ENCODE data around the gene SCN7A. TPM values are rescaled to one million over a fixed set of nuclear protein-coding genes. Genes with fewer than 3 reads are reported as not detected.

Gene SCN7A
- total RNA-seq, 3 donors from 2014 or later = 1.6 to 76.2 (median 7.5) TPM

DNA sequence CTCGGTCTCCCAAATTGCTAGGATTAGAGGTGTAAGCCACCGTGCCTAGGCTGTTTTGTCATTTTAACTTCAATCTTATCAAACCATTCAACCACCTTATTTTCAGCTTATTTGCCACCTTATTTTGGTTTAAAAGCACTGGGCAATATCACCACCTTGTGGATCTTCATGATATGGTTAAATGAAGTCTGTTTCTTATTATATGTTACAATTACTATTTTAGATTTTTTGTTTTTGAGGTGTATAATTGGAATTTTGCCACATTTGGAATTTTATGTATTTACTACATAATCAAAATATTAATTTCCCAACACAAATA is 74.5 kb downstream of the SCN7A start:
- TF ChIP-seq, protein P1, sequence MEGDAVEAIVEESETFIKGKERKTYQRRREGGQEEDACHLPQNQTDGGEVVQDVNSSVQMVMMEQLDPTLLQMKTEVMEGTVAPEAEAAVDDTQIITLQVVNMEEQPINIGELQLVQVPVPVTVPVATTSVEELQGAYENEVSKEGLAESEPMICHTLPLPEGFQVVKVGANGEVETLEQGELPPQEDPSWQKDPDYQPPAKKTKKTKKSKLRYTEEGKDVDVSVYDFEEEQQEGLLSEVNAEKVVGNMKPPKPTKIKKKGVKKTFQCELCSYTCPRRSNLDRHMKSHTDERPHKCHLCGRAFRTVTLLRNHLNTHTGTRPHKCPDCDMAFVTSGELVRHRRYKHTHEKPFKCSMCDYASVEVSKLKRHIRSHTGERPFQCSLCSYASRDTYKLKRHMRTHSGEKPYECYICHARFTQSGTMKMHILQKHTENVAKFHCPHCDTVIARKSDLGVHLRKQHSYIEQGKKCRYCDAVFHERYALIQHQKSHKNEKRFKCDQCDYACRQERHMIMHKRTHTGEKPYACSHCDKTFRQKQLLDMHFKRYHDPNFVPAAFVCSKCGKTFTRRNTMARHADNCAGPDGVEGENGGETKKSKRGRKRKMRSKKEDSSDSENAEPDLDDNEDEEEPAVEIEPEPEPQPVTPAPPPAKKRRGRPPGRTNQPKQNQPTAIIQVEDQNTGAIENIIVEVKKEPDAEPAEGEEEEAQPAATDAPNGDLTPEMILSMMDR (IDR thresholded peaks at IDR 0.05) = no peak
- Histone ChIP-seq H3K9me3 (no peaks in the 10 kb centered on the region), H3K4me3 (no peak overlapping the region), H3K4me1 (ENCODE audit: low read depth) (no peaks in the 10 kb centered on the region), H3K36me3 (ENCODE audit: low read depth) (no peaks in the 10 kb centered on the region)
- intact Hi-C loops (cut with DNase I, micrococcal nuclease) = no loop called here
- ATAC-seq (no peak), DNase-seq (peak in 1 of 3 donors; percentile 5)

DNA sequence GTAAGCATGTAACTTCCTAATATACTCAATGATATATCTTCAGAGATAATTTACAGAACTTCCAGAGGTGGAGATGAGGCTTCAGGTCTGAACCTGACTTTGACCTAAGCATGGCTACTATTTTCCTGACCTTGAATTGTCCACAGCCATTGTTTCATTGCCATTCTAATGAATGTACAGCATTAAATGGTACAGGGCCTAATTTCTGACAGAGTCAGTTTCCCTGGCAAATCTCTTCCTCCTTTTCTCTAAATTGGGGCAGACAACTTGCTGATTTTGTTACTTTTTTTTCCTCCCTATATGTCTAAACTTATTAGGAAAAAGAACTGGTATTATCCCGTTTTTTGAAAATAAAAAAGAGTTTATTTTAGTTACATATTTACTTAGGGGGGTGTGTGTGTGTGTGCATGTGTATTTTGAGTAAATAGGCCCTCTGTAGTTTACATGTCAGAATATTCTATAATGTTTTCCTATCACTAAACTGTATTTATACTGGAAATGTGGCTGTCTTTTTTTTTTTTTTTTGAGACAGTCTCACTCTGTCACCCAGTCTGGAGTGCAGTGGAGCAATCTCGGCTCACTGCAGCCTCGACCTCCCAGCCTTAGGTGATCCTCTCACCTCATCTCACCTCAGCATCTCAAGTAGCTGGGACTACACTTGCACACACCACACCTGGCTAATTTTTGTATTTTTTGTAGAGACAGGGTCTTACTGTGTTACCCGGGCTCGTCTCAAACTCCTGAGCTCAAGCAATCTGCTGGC is 75.0 kb downstream of the SCN7A start:
- H3K9me3 ChIP-seq = no peaks in the 10 kb centered on the region
- H3K36me3 ChIP-seq (ENCODE audit: low read depth) = no peaks in the 10 kb centered on the region
- no peak for DNase-seq
- no peak for ATAC-seq
- intact Hi-C loops (cut with DNase I, micrococcal nuclease) = no loop called here
- H3K4me1 ChIP-seq (ENCODE audit: low read depth) = no peaks in the 10 kb centered on the region
- TF ChIP-seq, protein P1 (IDR thresholded peaks at IDR 0.05) = no peak
- no peak overlapping the region for H3K4me3 ChIP-seq

DNA sequence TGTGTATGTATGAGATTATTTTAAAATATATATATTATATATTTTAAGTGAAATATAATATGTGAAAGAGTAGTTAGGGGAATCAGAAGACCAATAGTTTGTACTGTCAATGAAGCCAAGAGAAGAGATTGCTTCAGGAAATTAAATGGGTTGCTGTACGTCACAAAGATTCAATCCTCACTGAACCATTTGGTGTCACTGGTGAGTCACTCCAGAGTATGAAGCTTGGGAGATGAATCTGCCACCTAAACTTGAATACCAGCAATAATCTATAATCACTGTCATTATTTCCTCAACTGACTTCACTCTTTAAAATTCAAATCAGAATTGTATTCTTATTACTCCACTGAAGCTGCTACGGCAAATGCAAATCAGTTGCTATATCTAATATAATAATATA is 76.4 kb downstream of the SCN7A start:
- TF ChIP-seq, protein P1 (IDR thresholded peaks at IDR 0.05) = no peak
- peak in 1 of 3 donors; percentile 7 for DNase-seq
- H3K4me1 ChIP-seq (ENCODE audit: low read depth) = no peaks in the 10 kb centered on the region
- intact Hi-C loops (cut with DNase I, micrococcal nuclease) = no loop called here
- H3K4me3 ChIP-seq = no peak overlapping the region
- ATAC-seq = no peak
- H3K36me3 ChIP-seq (ENCODE audit: low read depth) = no peaks in the 10 kb centered on the region
- H3K9me3 ChIP-seq = no peaks in the 10 kb centered on the region

DNA sequence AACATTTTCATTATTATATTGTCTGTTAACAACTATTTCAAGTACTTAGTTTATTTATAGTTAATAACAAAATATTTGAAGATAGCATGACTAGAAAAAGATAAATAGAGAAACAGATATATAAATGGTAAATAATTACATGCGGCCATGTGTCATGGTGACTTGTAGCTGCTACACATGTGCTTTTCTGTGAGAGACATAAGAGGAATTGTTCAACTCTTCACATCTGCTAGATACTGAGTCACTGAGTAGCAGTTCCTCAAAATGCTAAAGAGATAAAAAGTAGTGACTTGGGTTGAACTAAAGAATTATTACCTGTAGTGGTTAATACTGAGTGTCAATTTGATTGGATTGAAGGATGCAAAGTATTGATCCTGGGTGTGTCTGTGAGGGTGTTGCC is 80.8 kb downstream of the SCN7A start:
- Histone ChIP-seq H3K4me1 (ENCODE audit: low read depth) (no peaks in the 10 kb centered on the region), H3K36me3 (ENCODE audit: low read depth) (no peaks in the 10 kb centered on the region), H3K9me3 (no peaks in the 10 kb centered on the region), H3K4me3 (no peak overlapping the region)
- TF ChIP-seq, protein P1 (IDR thresholded peaks at IDR 0.05) = no peak
- intact Hi-C loops (cut with DNase I, micrococcal nuclease) = no loop called here
- DNase-seq (no peak), ATAC-seq (no peak)

DNA sequence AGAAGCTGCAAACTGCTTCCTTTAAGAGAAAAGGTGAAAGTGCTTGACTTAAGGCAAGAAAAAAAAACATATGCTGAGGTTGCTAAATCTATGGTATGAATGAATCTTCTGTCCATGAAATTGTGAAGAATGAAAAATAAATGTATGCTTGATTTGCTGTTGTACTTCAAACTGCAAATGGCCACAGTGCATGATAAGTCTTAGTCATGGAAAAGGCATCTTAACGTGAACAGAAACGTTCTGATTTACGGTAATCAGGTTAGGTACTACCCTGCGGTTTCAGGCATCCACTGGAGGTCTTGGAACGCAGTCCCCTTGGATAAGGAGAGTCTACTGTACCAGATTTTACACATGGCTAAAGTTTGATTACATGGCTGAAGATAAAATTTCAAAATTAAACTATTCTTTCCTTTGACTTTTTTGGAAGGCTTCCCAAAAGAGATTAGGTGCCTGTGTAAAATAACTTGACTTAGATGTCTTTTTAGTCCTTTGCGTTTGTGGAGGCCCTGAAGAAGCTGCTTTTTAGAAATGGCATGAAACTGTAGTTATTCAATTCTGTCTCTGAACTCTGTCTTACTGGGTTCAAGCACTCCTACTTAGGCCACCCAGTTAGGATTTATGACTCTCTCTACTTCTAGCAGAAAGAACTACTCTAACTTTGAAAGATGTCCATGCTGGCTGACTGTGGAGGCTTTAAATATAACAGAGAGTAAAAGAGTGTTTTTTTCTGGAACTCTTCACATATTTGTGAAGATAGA is 82.4 kb downstream of the SCN7A start:
- no peak for DNase-seq
- Histone ChIP-seq H3K4me1 (ENCODE audit: low read depth) (no peaks in the 10 kb centered on the region), H3K4me3 (no peak overlapping the region), H3K36me3 (ENCODE audit: low read depth) (no peaks in the 10 kb centered on the region), H3K9me3 (no peaks in the 10 kb centered on the region)
- intact Hi-C loops (cut with DNase I, micrococcal nuclease) = no loop called here
- ATAC-seq = no peak
- TF ChIP-seq, protein P1 (IDR thresholded peaks at IDR 0.05) = no peak

Measured in mucosa of descending colon (tissue), 3 donors.